ENCODE results near the gene CACNG3.
"Not testable (repeated sequence)": the region's sequence is repeated elsewhere in the genome, so short reads cannot be mapped to it uniquely, and the experiment has no call there.

The CACNG3 gene

DNA sequence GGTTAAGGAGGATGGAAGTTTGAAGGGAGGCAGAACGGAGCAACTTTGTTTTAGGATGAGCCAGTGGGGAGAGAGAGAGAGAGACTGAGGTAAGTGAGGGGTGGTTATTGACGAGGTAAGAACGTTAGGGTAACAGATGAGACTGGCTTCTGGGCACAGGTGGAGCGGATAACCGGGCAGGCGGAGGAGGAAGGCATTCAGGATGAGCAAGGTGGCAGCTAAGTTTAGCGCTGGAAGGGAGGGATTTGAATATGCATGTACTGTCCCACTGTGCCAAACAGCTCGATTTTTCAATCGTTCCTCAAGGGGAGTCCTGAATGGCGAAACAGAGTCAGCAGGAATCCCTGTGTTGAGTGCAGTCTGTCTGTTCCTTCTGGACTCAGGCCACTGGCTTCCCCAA, 35.8 kb downstream of the CACNG3 start:
- Histone ChIP-seq H3K27me3 (ENCODE audit: insufficient read depth, low read length, poor library complexity) (no peaks in the 10 kb centered on the region), H3K4ac (ENCODE audit: low read depth, low read length) (no peak overlapping the region), H3K79me2 (ENCODE audit: control insufficient read depth, insufficient read depth, low read length) (no peaks in the 10 kb centered on the region), H2BK5ac (ENCODE audit: low read length) (no peak overlapping the region), H3K4me1 (ENCODE audit: control insufficient read depth, low read depth, low read length) (no peaks in the 10 kb centered on the region), H3K27ac (ENCODE audit: low read depth, low read length) (no peak overlapping the region), H2BK120ac (ENCODE audit: low read depth, low read length) (no peak overlapping the region), H4K5ac (ENCODE audit: low read length) (no peak overlapping the region), H3K9ac (ENCODE audit: low read length) (no peak overlapping the region), H3K23ac (ENCODE audit: low read length) (no peak overlapping the region), H3K4me3 (ENCODE audit: low read length) (no peak overlapping the region), H4K8ac (ENCODE audit: low read depth, low read length) (no peak overlapping the region), H2AK5ac (ENCODE audit: low read length) (no peak overlapping the region), H3K79me1 (ENCODE audit: low read length) (no peaks in the 10 kb centered on the region), H3K4me2 (ENCODE audit: low read length) (no peak overlapping the region), H3K56ac (ENCODE audit: low read length) (no peak overlapping the region), H3K36me3 (ENCODE audit: control insufficient read depth, insufficient read depth, low read length) (no peaks in the 10 kb centered on the region), H2BK15ac (replicated peaks; ENCODE audit: low read depth) (no peak overlapping the region), H3K18ac (ENCODE audit: low read length) (no peak overlapping the region)
- 100% methylated on average over 1 of the region's 10 CpGs for WGBS (ENCODE audit: extremely low coverage, insufficient coverage, low lambda C conversion rate)
- DNase-seq, result no peak

DNA sequence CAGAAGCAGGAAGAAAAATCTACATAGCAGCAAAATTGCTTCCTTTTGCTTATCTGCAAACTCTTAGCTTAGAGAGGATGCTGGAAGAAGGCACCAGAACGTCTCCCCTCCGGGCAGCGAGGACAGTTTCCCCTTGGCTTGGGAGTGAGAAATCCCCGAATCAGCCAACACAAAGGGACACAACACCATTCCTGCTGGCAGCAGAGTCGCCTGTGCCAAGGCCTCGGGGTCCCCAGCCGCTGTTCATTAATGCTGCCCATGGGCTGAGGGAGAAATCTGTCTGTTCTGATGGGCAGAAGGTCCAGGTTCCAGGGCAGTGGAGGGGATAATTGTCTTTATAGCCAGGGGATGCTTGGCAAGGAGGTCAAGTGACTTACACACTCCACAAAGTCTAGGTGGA, 38.0 kb downstream of the CACNG3 start:
- H3K56ac ChIP-seq (ENCODE audit: low read length), result no peak overlapping the region
- no peak overlapping the region for H3K4ac ChIP-seq (ENCODE audit: low read depth, low read length)
- WGBS (ENCODE audit: extremely low coverage, insufficient coverage, low lambda C conversion rate), result no CpG with 5 or more reads among the region's 7 CpGs
- no peak overlapping the region for H3K18ac ChIP-seq (ENCODE audit: low read length)
- H3K27ac ChIP-seq (ENCODE audit: low read depth, low read length), result no peak overlapping the region
- no peak overlapping the region for H2BK5ac ChIP-seq (ENCODE audit: low read length)
- H2BK15ac ChIP-seq (replicated peaks; ENCODE audit: low read depth), result no peak overlapping the region
- no peak overlapping the region for H3K23ac ChIP-seq (ENCODE audit: low read length)
- H3K4me1 ChIP-seq (ENCODE audit: control insufficient read depth, low read depth, low read length), result no peaks in the 10 kb centered on the region
- H2BK120ac ChIP-seq (ENCODE audit: low read depth, low read length), result no peak overlapping the region
- H3K79me2 ChIP-seq (ENCODE audit: control insufficient read depth, insufficient read depth, low read length), result no peaks in the 10 kb centered on the region
- no peak for DNase-seq
- no peak overlapping the region for H4K5ac ChIP-seq (ENCODE audit: low read length)
- H3K4me2 ChIP-seq (ENCODE audit: low read length), result no peak overlapping the region
- H4K8ac ChIP-seq (ENCODE audit: low read depth, low read length), result no peak overlapping the region
- no peaks in the 10 kb centered on the region for H3K79me1 ChIP-seq (ENCODE audit: low read length)
- H3K9ac ChIP-seq (ENCODE audit: low read length), result no peak overlapping the region
- no peaks in the 10 kb centered on the region for H3K27me3 ChIP-seq (ENCODE audit: insufficient read depth, low read length, poor library complexity)
- H3K4me3 ChIP-seq (ENCODE audit: low read length), result no peak overlapping the region
- H2AK5ac ChIP-seq (ENCODE audit: low read length), result no peak overlapping the region
- H3K36me3 ChIP-seq (ENCODE audit: control insufficient read depth, insufficient read depth, low read length), result no peaks in the 10 kb centered on the region

DNA sequence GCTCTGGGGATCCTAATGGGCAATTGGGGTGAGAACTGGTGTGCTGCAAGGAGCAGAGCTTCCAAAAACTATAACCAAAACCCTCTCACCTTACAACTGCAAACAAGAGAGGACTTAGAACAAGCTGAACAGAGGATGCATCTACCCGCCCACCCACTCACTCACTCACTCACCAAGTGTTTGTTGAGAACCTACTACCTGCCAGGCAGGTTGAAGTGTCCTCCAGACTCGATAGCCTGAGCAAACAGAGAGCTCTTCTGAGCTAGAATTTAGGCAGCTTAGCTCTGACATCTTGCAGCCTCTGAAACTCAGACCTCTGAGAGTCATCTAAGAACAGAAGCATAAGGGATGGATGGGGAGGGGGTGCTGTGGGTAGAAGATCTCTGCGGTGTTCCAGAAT, 41.2 kb downstream of the CACNG3 start:
- Histone ChIP-seq H3K4me2 (ENCODE audit: low read length) (no peak overlapping the region), H3K56ac (ENCODE audit: low read length) (no peak overlapping the region), H2AK5ac (ENCODE audit: low read length) (no peak overlapping the region), H4K5ac (ENCODE audit: low read length) (no peak overlapping the region), H3K4me1 (ENCODE audit: control insufficient read depth, low read depth, low read length) (no peaks in the 10 kb centered on the region), H4K8ac (ENCODE audit: low read depth, low read length) (no peak overlapping the region), H3K79me2 (ENCODE audit: control insufficient read depth, insufficient read depth, low read length) (no peaks in the 10 kb centered on the region), H2BK5ac (ENCODE audit: low read length) (no peak overlapping the region), H3K23ac (ENCODE audit: low read length) (no peak overlapping the region), H3K27me3 (ENCODE audit: insufficient read depth, low read length, poor library complexity) (no peaks in the 10 kb centered on the region), H3K4ac (ENCODE audit: low read depth, low read length) (no peak overlapping the region), H3K79me1 (ENCODE audit: low read length) (no peaks in the 10 kb centered on the region), H2BK15ac (replicated peaks; ENCODE audit: low read depth) (no peak overlapping the region), H3K36me3 (ENCODE audit: control insufficient read depth, insufficient read depth, low read length) (no peaks in the 10 kb centered on the region), H3K9ac (ENCODE audit: low read length) (no peak overlapping the region), H3K18ac (ENCODE audit: low read length) (no peak overlapping the region), H3K27ac (ENCODE audit: low read depth, low read length) (no peak overlapping the region), H2BK120ac (ENCODE audit: low read depth, low read length) (no peak overlapping the region), H3K4me3 (ENCODE audit: low read length) (no peak overlapping the region)
- no peak for DNase-seq
- WGBS (ENCODE audit: extremely low coverage, insufficient coverage, low lambda C conversion rate), result no CpG with 5 or more reads among the region's 3 CpGs

DNA sequence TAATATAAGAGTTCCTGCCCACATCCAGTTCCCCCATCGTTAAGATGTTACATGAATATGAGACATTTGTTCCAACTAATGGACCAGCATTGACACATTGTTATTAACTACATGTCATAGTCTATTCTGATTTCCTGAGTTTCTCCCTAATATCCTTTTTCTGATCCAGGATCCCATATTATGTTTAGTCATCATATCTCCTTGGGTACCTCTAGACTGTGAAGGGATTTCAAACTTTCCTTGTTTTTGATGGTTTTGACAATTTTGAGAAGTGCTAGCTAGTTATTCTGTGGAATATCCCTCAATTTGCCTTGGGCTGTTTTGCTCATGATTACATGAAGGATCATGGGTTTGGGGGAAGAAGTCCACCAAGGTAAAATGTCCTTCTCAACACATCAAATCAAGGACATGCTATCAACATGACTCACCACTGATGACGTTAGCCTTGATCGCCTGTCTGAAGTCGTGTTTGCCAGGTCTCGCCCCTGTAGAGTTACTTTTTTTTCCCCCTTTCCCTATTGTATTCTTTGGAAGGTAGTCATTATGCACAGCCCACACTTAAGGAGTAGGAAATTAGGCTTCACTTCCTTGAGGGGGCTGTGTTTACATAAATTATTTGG, 42.5 kb downstream of the CACNG3 start:
- Histone ChIP-seq H3K4me3 (ENCODE audit: low read length) (no peak overlapping the region), H3K36me3 (ENCODE audit: control insufficient read depth, insufficient read depth, low read length) (no peaks in the 10 kb centered on the region)
- WGBS (ENCODE audit: extremely low coverage, insufficient coverage, low lambda C conversion rate), result no CpG with 5 or more reads among the region's 5 CpGs

DNA sequence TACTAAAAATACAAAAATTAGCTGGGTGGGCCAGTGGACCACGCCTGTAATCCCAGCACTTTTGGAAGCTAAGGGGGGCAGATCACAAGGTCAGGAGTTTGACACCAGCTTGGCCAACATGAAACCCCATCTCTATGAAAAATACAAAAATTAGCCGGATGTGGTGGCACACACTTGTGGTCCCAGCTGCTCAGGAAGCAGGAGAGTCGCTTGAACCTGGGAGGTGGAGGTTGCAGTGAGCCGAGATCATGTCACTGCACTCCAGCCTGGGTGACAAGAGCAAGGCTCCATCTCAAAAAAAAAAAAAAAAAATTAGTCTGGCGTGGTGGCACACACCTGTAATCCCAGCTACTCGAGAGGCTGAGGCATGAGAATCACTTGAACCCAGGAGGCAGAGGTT, 44.6 kb downstream of the CACNG3 start:
- not testable (repeated sequence) for H3K18ac ChIP-seq (ENCODE audit: low read length); H4K8ac ChIP-seq (ENCODE audit: low read depth, low read length); H3K4ac ChIP-seq (ENCODE audit: low read depth, low read length); H3K56ac ChIP-seq (ENCODE audit: low read length); H4K5ac ChIP-seq (ENCODE audit: low read length); DNase-seq; H3K27me3 ChIP-seq (ENCODE audit: insufficient read depth, low read length, poor library complexity); H2BK120ac ChIP-seq (ENCODE audit: low read depth, low read length); H3K9ac ChIP-seq (ENCODE audit: low read length); H3K79me2 ChIP-seq (ENCODE audit: control insufficient read depth, insufficient read depth, low read length); H3K4me1 ChIP-seq (ENCODE audit: control insufficient read depth, low read depth, low read length); H3K23ac ChIP-seq (ENCODE audit: low read length); H2BK15ac ChIP-seq (replicated peaks; ENCODE audit: low read depth); H3K36me3 ChIP-seq (ENCODE audit: control insufficient read depth, insufficient read depth, low read length); H3K79me1 ChIP-seq (ENCODE audit: low read length); H3K27ac ChIP-seq (ENCODE audit: low read depth, low read length); H3K4me2 ChIP-seq (ENCODE audit: low read length); H3K4me3 ChIP-seq (ENCODE audit: low read length); H2AK5ac ChIP-seq (ENCODE audit: low read length); H2BK5ac ChIP-seq (ENCODE audit: low read length)
- no CpG with 5 or more reads among the region's 6 CpGs for WGBS (ENCODE audit: extremely low coverage, insufficient coverage, low lambda C conversion rate)

More for the DNA sequence above, 42.5 kb downstream of the CACNG3 start:
- no peak for DNase-seq
- Histone ChIP-seq H3K23ac (ENCODE audit: low read length) (no peak overlapping the region), H3K4me2 (ENCODE audit: low read length) (no peak overlapping the region), H3K79me2 (ENCODE audit: control insufficient read depth, insufficient read depth, low read length) (no peaks in the 10 kb centered on the region), H2BK120ac (ENCODE audit: low read depth, low read length) (no peak overlapping the region), H3K9ac (ENCODE audit: low read length) (no peak overlapping the region), H3K18ac (ENCODE audit: low read length) (no peak overlapping the region), H4K5ac (ENCODE audit: low read length) (no peak overlapping the region), H2AK5ac (ENCODE audit: low read length) (no peak overlapping the region), H3K27me3 (ENCODE audit: insufficient read depth, low read length, poor library complexity) (no peaks in the 10 kb centered on the region), H3K4ac (ENCODE audit: low read depth, low read length) (no peak overlapping the region), H3K79me1 (ENCODE audit: low read length) (no peaks in the 10 kb centered on the region), H2BK15ac (replicated peaks; ENCODE audit: low read depth) (no peak overlapping the region), H2BK5ac (ENCODE audit: low read length) (no peak overlapping the region), H3K4me1 (ENCODE audit: control insufficient read depth, low read depth, low read length) (no peaks in the 10 kb centered on the region), H3K56ac (ENCODE audit: low read length) (no peak overlapping the region), H4K8ac (ENCODE audit: low read depth, low read length) (no peak overlapping the region), H3K27ac (ENCODE audit: low read depth, low read length) (no peak overlapping the region)

DNA sequence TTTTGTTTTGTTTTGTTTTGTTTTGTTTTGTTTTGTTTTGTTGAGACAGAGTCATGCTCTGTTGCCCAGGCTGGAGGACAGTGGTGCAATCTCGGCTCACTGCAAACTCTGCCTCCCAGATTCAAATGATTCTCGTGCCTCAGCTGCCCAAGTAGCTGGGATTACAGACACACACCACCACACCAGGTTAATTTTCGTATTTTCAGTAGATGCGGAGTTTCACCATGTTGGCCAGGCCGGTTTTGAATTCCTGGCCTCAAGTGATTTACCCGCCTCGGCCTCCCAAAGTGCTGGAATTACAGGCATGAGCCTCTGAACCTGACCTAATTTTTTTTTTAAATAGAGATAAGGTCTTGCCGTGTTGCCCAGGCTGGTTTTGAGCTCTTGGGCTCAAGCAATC, 46.5 kb downstream of the CACNG3 start:
- WGBS (ENCODE audit: extremely low coverage, insufficient coverage, low lambda C conversion rate), result no CpG with 5 or more reads among the region's 8 CpGs
- Histone ChIP-seq H3K9ac (ENCODE audit: low read length) (no peak overlapping the region), H3K4me2 (ENCODE audit: low read length) (no peak overlapping the region), H3K4ac (ENCODE audit: low read depth, low read length) (no peak overlapping the region), H3K23ac (ENCODE audit: low read length) (no peak overlapping the region), H3K27me3 (ENCODE audit: insufficient read depth, low read length, poor library complexity) (no peaks in the 10 kb centered on the region), H3K4me1 (ENCODE audit: control insufficient read depth, low read depth, low read length) (no peaks in the 10 kb centered on the region), H4K5ac (ENCODE audit: low read length) (no peak overlapping the region), H4K8ac (ENCODE audit: low read depth, low read length) (no peak overlapping the region), H3K4me3 (ENCODE audit: low read length) (no peak overlapping the region), H3K27ac (ENCODE audit: low read depth, low read length) (no peak overlapping the region), H3K36me3 (ENCODE audit: control insufficient read depth, insufficient read depth, low read length) (no peaks in the 10 kb centered on the region), H3K56ac (ENCODE audit: low read length) (no peak overlapping the region), H2BK120ac (ENCODE audit: low read depth, low read length) (no peak overlapping the region), H2BK5ac (ENCODE audit: low read length) (no peak overlapping the region), H2BK15ac (replicated peaks; ENCODE audit: low read depth) (no peak overlapping the region), H2AK5ac (ENCODE audit: low read length) (no peak overlapping the region), H3K18ac (ENCODE audit: low read length) (no peak overlapping the region), H3K79me1 (ENCODE audit: low read length) (no peaks in the 10 kb centered on the region), H3K79me2 (ENCODE audit: control insufficient read depth, insufficient read depth, low read length) (no peaks in the 10 kb centered on the region)
- no peak for DNase-seq

Data from mesendoderm (in vitro differentiated cells).